K562 (cell line): ENCODE measurements around the gene MAPK1IP1L. TPM values are rescaled to one million over a fixed set of nuclear protein-coding genes. Genes with fewer than 3 reads are reported as not detected.
A peak's percentile ranks its signal among the peaks of the same experiment; 100 is the strongest.

Experiments
- CAMTA2 ChIP-seq: fragments of 250-450 bp; sonication (Bioruptor Pico); conservative IDR thresholded peaks from 2 replicates; pipeline ENCODE4 v1.5.1; 2022
- FOSL1 ChIP-seq: fragments of 200-800 bp; sonication (Bioruptor generic); conservative IDR thresholded peaks from 2 replicates; pipeline ENCODE4 v1.6.1; 2016; ENCODE audit warnings: missing genetic modification characterization, missing compliant biosample characterization
- KLF6 ChIP-seq: fragments of 250-450 bp; sonication (Bioruptor Pico); IDR thresholded peaks from 2 replicates; pipeline ENCODE4 v1.4.0; 2020; ENCODE audit warnings: mild to moderate bottlenecking, moderate library complexity, borderline replicate concordance
- PTBP1 ChIP-seq: fragments of 200-400 bp; formaldehyde crosslinking; IDR thresholded peaks from 2 replicates; pipeline ENCODE4 v1.6.1; 2017; ENCODE audit warnings: low read depth, low read length
- REST ChIP-seq, 2 experiments: fragments of 450-650 bp; formaldehyde crosslinking in 1 of 2; IDR thresholded peaks; 2 replicates each; pipeline versions ENCODE4 v1.4.0 to v1.6.1; 2014 to 2020; ENCODE audit warnings: mild to moderate bottlenecking in 2 of 2, borderline replicate concordance in 1 of 2, low read depth in 1 of 2
- SMARCE1 ChIP-seq: fragments of 450-650 bp; IDR thresholded peaks from 2 replicates; pipeline ENCODE4 v1.7.1; 2016; ENCODE audit warnings: mild to moderate bottlenecking
- TEAD2 ChIP-seq: fragments of 450-650 bp; IDR thresholded peaks from 2 replicates; pipeline ENCODE4 v1.6.1; 2016; ENCODE audit warnings: missing genetic modification characterization, control low read depth, missing compliant biosample characterization
- ZBTB11 ChIP-seq, 3 experiments: fragments of 200-800 bp in 1 of 3; fragments of 250-450 bp in 1 of 3; fragments of 450-650 bp in 1 of 3; sonication (Bioruptor Pico) in 1 of 3; sonication (Bioruptor generic) in 1 of 3; formaldehyde crosslinking in 1 of 3; IDR thresholded peaks; 2 replicates each; pipeline versions ENCODE4 v1.6.1 to v1.8.0; 2016 to 2022; ENCODE audit warnings: mild to moderate bottlenecking in 2 of 3, missing genetic modification characterization in 2 of 3, missing compliant biosample characterization in 1 of 3, moderate library complexity in 1 of 3
- ZNF146 ChIP-seq: IDR thresholded peaks from one replicate; pipeline ENCODE4 v1.6.1; 2018; ENCODE audit warnings: missing compliant biosample characterization; ENCODE audit not compliant: unreplicated experiment
- ZNF175 ChIP-seq: fragments of 200-800 bp; sonication (Bioruptor generic); IDR thresholded peaks from 2 replicates; pipeline ENCODE4 v1.6.1; 2016; ENCODE audit warnings: low read depth, mild to moderate bottlenecking, missing genetic modification characterization, missing compliant biosample characterization
- ZNF583 ChIP-seq: fragments of 250-450 bp; sonication (Bioruptor Pico); IDR thresholded peaks from 2 replicates; pipeline ENCODE4 v1.4.0; 2020
- ZNF780A ChIP-seq: fragments of 250-450 bp; sonication (Bioruptor Pico); IDR thresholded peaks from 2 replicates; pipeline ENCODE4 v1.5.0; 2021; ENCODE audit warnings: mild to moderate bottlenecking
- polyA plus RNA-seq, 8 experiments: library from polyadenylated mRNA; depleted of rRNA in 4 of 8; stranded (reverse) in 5 of 8; unstranded in 3 of 8; fragments of >200 nt; fragmentation: Nextera tagmentation in 2 of 8; fragmentation: Illumina TruSeq in 1 of 8; extraction: Ambion mirVana in 2 of 8; extraction: Trizol in 1 of 8; gene quantifications; 2 replicates each; pipeline versions ENCODE4 v1.2.1 to v1.2.3, GENCODE V29; 2011 to 2014; ENCODE audit warnings: inconsistent platforms in 1 of 8, missing spikeins in 1 of 8
- total RNA-seq, 7 experiments: library from RNA; depleted of rRNA in 6 of 7; stranded (reverse); fragments of >200 nt in 6 of 7; fragmentation: Illumina TruSeq in 2 of 7; extraction: Trizol in 2 of 7; gene quantifications; 2 replicates each; pipeline versions ENCODE4 v1.2.1 to v1.2.3, GENCODE V29; 2011 to 2021; ENCODE audit warnings: low replicate concordance in 1 of 7

Gene MAPK1IP1L
- total and polyA plus RNA-seq, 9 of the 15 experiments (the other 6 are each of a cell fraction or from before 2014, with no cell fraction given) = 32.7 to 99.4 (median 49.8) TPM

- TF ChIP-seq REST (IDR thresholded peaks at IDR 0.05; ENCODE audit: borderline replicate concordance) = 0 out of 2 replicates have a peak, but pooled peaks have one; percentile 6
- peak; percentile 58; the same call in 1 of the 2 replicates for TF ChIP-seq REST (CRISPR knock-in tag; IDR thresholded peaks at IDR 0.05; ENCODE audit: low read depth)
- peak; percentile 20; the same call in 1 of the 2 replicates for TF ChIP-seq TEAD2 (tag)
- TF ChIP-seq PTBP1 = no peak
- TF ChIP-seq ZNF146 (CRISPR knock-in tag) = no peak
- TF ChIP-seq ZNF583 (CRISPR knock-in tag) = 0 out of 2 replicates have a peak, but pooled peaks have one; percentile 83
- peak; percentile 90 for TF ChIP-seq ZNF175 (CRISPR knock-in tag)
- TF ChIP-seq SMARCE1 = peak; percentile 74
- peak; percentile 70; the same call in 1 of the 2 replicates for TF ChIP-seq KLF6 (CRISPR knock-in tag)
- no peak for TF ChIP-seq CAMTA2 (CRISPR knock-in tag)
- TF ChIP-seq ZNF780A = no peak
- peak; percentile 99 for TF ChIP-seq FOSL1 (tag)
- TF ChIP-seq ZBTB11 (CRISPR knock-in tag; IDR thresholded peaks at IDR 0.05) = no peak
Observed at GRCh38 chr14:55107766-55108554, 56.5 kb downstream of the MAPK1IP1L start (continued).
